ENCODE measurements around the gene SPOCK3. TPM values are rescaled to one million over a fixed set of nuclear protein-coding genes. Genes with fewer than 3 reads are reported as not detected.

Gene SPOCK3
- total and polyA plus RNA-seq, 3 donors from 2014 or later, result 0.16 to 1.5 (median 0.68) TPM

- 70 to 74% methylated on average over 3 of the region's 3 CpGs for WGBS, 2 donors
- no peak overlapping the region for H3K4me3 ChIP-seq
- intact Hi-C loops (cut with DNase I; ENCODE audit: low total_unique reads), result no loop called here
- H3K36me3 ChIP-seq (ENCODE audit: low read depth, missing control alignments), result no peaks in the 10 kb centered on the region
- H3K27ac ChIP-seq, result no peak overlapping the region
- TF ChIP-seq POLR2A (IDR thresholded peaks at IDR 0.05) (no peak), CTCF (IDR thresholded peaks at IDR 0.05) (no peak)
- DNase-seq, result no peak
- no peaks in the 10 kb centered on the region for H3K4me1 ChIP-seq
- no peaks in the 10 kb centered on the region for H3K27me3 ChIP-seq
- no peaks in the 10 kb centered on the region for H3K9me3 ChIP-seq
These were observed 202.6 kb downstream of the SPOCK3 start for GRCh38 chr4:167031534-167032156.

- TF ChIP-seq POLR2A (IDR thresholded peaks at IDR 0.05), result no peak
- TF ChIP-seq CTCF (IDR thresholded peaks at IDR 0.05), result no peak
- Histone ChIP-seq H3K27ac (no peak overlapping the region), H3K4me3 (no peak overlapping the region), H3K9me3 (no peaks in the 10 kb centered on the region), H3K27me3 (no peaks in the 10 kb centered on the region), H3K4me1 (no peaks in the 10 kb centered on the region), H3K36me3 (ENCODE audit: low read depth, missing control alignments) (no peaks in the 10 kb centered on the region)
- WGBS, 2 donors, result 86 to 91% methylated on average over 3 of the region's 3 CpGs
- intact Hi-C loops (cut with DNase I; ENCODE audit: low total_unique reads), result no loop called here
- DNase-seq, result no peak
These were observed 205.3 kb downstream of the SPOCK3 start for GRCh38 chr4:167028976-167029375.

GRCh38 chr4:167025670-167026069 lies 208.6 kb downstream of the SPOCK3 start:
- Histone ChIP-seq H3K4me1 (no peaks in the 10 kb centered on the region), H3K4me3 (no peak overlapping the region), H3K27me3 (no peaks in the 10 kb centered on the region), H3K27ac (no peak overlapping the region), H3K36me3 (ENCODE audit: low read depth, missing control alignments) (no peaks in the 10 kb centered on the region), H3K9me3 (no peaks in the 10 kb centered on the region)
- 89 to 91% methylated on average over 3 of the region's 3 CpGs for WGBS, 2 donors
- DNase-seq, result no peak
- no peak for TF ChIP-seq POLR2A (IDR thresholded peaks at IDR 0.05)
- no peak for TF ChIP-seq CTCF (IDR thresholded peaks at IDR 0.05)
- intact Hi-C loops (cut with DNase I; ENCODE audit: low total_unique reads), result no loop called here

DNA sequence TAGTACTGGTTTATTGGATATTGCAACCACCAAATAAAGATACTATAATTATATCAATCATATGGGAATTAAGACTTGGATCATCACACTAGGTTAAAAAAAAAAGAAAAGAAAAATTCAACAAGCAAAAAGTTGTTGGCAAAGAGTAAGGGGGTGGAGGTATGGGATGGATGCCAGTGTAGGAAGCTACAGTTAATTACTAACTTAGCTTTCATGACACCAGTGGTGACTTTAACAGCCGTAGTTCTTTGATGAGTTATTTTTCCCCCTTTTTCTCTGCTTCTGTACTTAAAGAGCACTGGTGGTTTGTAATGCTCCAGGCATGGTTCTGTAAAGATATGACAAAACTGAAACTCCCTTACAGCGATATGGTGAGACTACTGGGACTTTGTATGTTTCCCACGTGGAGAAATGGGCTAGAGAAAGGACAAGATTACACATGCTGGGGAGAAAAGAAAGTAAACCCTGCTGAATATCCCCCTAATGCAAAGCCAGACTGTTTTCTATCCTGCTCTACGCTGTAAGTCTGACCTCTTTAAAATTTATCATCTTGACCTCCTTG lies 210.8 kb downstream of the SPOCK3 start:
- H3K9me3 ChIP-seq, result no peaks in the 10 kb centered on the region
- H3K27ac ChIP-seq, result no peak overlapping the region
- H3K36me3 ChIP-seq (ENCODE audit: low read depth, missing control alignments), result no peaks in the 10 kb centered on the region
- WGBS, 2 donors, result 50 to 54% methylated on average over 4 of the region's 4 CpGs
- intact Hi-C loops (cut with DNase I; ENCODE audit: low total_unique reads), result no loop called here
- TF ChIP-seq POLR2A (IDR thresholded peaks at IDR 0.05) (no peak), CTCF (IDR thresholded peaks at IDR 0.05) (no peak)
- H3K4me3 ChIP-seq, result no peak overlapping the region
- DNase-seq, result no peak
- no peaks in the 10 kb centered on the region for H3K4me1 ChIP-seq
- H3K27me3 ChIP-seq, result no peaks in the 10 kb centered on the region
